NCI-H2196 treated with DMSO at 0.1 percent for 48 hours (cell line): ENCODE data around the gene MAN1C1.
"Not testable (repeated sequence)": the region's sequence is repeated elsewhere in the genome, so short reads cannot be mapped to it uniquely, and the experiment has no call there.

Source experiments
- DNase-seq: peaks from one replicate; lab custom pipeline; 2025; ENCODE audit not compliant: unreplicated experiment; lab: John Stamatoyannopoulos, UW

Gene MAN1C1

GRCh38 chr1:25631750-25632485, 15.3 kb downstream of the MAN1C1 start:
- no peak for DNase-seq

- no peak for DNase-seq
These were observed 17.5 kb downstream of the MAN1C1 start for GRCh38 chr1:25634066-25634465.

GRCh38 chr1:25634896-25635295, 18.3 kb downstream of the MAN1C1 start:
- DNase-seq, result no peak

GRCh38 chr1:25636141-25636540, 19.6 kb downstream of the MAN1C1 start:
- not testable (repeated sequence) for DNase-seq

- no peak for DNase-seq
These were observed 24.2 kb downstream of the MAN1C1 start for GRCh38 chr1:25640646-25641328.

GRCh38 chr1:25641329-25641725, 24.7 kb downstream of the MAN1C1 start:
- no peak for DNase-seq

- no peak for DNase-seq
These were observed 25.5 kb downstream of the MAN1C1 start for GRCh38 chr1:25641931-25642573.

- DNase-seq, result no peak
These were observed 26.1 kb downstream of the MAN1C1 start for GRCh38 chr1:25642574-25643108.

- DNase-seq, result no peak
These were observed 27.3 kb downstream of the MAN1C1 start for GRCh38 chr1:25643929-25644328.

- DNase-seq, result no peak
These were observed 28.4 kb downstream of the MAN1C1 start for GRCh38 chr1:25644962-25645361.

GRCh38 chr1:25645637-25646400, 29.2 kb downstream of the MAN1C1 start:
- DNase-seq, result peak; percentile 40

GRCh38 chr1:25647106-25647505, 30.5 kb downstream of the MAN1C1 start:
- no peak for DNase-seq

- no peak for DNase-seq
These were observed 31.3 kb downstream of the MAN1C1 start for GRCh38 chr1:25647863-25648262.

- no peak for DNase-seq
These were observed 32.3 kb downstream of the MAN1C1 start for GRCh38 chr1:25648681-25649440.

GRCh38 chr1:25649505-25650288, 33.1 kb downstream of the MAN1C1 start:
- DNase-seq, result no peak

- no peak for DNase-seq
These were observed 33.6 kb downstream of the MAN1C1 start for GRCh38 chr1:25650289-25650576.

GRCh38 chr1:25651036-25651640, 34.5 kb downstream of the MAN1C1 start:
- no peak for DNase-seq

- DNase-seq, result no peak
These were observed 35.5 kb downstream of the MAN1C1 start for GRCh38 chr1:25651824-25652741.
